Type B pancreatic cell (in vitro differentiated cells): ENCODE measurements around the gene AOC2. TPM values are rescaled to one million over a fixed set of nuclear protein-coding genes. Genes with fewer than 3 reads are reported as not detected.
A peak's percentile ranks its signal among the peaks of the same experiment; 100 is the strongest.

Experiments used
- DNase-seq: peaks from one replicate; pipeline ENCODE4 v3.0.0; 2021; ENCODE audit warnings: mixed read lengths; ENCODE audit not compliant: unreplicated experiment; ENCODE audit errors: extremely low spot score
- H3K27ac Mint-ChIP-seq: 2 replicates; pipeline ENCODE4 v1.8.0; 2021; ENCODE audit warnings: mild to moderate bottlenecking, mixed read lengths
- H3K27me3 Mint-ChIP-seq: 2 replicates; pipeline ENCODE4 v1.8.0; 2021; ENCODE audit warnings: mixed read lengths
- H3K36me3 Mint-ChIP-seq: 2 replicates; pipeline ENCODE4 v1.8.0; 2021; ENCODE audit warnings: mixed read lengths
- H3K4me1 Mint-ChIP-seq: one replicate; pipeline ENCODE4 v1.8.0; 2021; ENCODE audit warnings: mixed read lengths; ENCODE audit not compliant: unreplicated experiment
- H3K4me3 Mint-ChIP-seq: 2 replicates; pipeline ENCODE4 v1.8.0; 2021; ENCODE audit warnings: mild to moderate bottlenecking, mixed read lengths
- H3K9me3 Mint-ChIP-seq: 2 replicates; pipeline ENCODE4 v1.8.0; 2021; ENCODE audit warnings: mixed read lengths
- total RNA-seq: library from RNA; stranded (reverse); gene quantifications from 2 replicates; pipeline ENCODE4 v1.2.1, GENCODE V29; 2021; ENCODE audit warnings: low replicate concordance
- TF ChIP-seq, protein P1 (sequence below): fragments of 200-600 bp; sonication (generic); conservative IDR thresholded peaks from 2 replicates; pipeline ENCODE4 v1.5.0; 2021; ENCODE audit warnings: antibody characterized with exemption, mild to moderate bottlenecking

AOC2 gene
- total RNA-seq, 1 donor from 2014 or later: 2.7 TPM

DNA sequence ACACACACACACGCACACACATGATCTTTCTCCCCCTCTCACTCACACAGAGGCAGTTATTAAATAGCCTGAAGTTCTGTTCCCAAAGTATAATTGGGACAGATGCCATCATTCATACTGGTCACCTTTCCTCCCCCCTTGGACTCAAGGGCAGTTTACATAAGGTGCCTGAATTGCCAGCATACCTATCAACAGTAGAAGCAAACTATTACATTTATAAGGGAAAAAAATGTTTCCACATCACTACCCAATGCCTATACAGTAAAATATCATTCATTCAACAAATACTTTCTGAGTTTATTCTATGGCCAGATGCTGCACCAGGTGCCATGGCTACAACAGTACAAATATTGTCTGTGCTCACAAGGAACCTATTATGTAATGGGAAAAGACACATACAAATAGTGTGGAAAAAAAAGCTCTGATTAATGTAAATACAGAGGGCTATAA is 39.4 kb upstream of the AOC2 start:
- H3K4me3 Mint-ChIP-seq: no peak overlapping the region
- peaks cover 10% of the 10 kb centered on the region for H3K4me1 Mint-ChIP-seq
- peak overlapping the region; percentile 58 for H3K27ac Mint-ChIP-seq
- no peaks in the 10 kb centered on the region for H3K9me3 Mint-ChIP-seq
- TF ChIP-seq, protein P1, sequence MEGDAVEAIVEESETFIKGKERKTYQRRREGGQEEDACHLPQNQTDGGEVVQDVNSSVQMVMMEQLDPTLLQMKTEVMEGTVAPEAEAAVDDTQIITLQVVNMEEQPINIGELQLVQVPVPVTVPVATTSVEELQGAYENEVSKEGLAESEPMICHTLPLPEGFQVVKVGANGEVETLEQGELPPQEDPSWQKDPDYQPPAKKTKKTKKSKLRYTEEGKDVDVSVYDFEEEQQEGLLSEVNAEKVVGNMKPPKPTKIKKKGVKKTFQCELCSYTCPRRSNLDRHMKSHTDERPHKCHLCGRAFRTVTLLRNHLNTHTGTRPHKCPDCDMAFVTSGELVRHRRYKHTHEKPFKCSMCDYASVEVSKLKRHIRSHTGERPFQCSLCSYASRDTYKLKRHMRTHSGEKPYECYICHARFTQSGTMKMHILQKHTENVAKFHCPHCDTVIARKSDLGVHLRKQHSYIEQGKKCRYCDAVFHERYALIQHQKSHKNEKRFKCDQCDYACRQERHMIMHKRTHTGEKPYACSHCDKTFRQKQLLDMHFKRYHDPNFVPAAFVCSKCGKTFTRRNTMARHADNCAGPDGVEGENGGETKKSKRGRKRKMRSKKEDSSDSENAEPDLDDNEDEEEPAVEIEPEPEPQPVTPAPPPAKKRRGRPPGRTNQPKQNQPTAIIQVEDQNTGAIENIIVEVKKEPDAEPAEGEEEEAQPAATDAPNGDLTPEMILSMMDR: no peak
- H3K27me3 Mint-ChIP-seq: peaks cover 12% of the 10 kb centered on the region
- DNase-seq: no peak
- H3K36me3 Mint-ChIP-seq: peaks cover 4% of the 10 kb centered on the region

GRCh38 chr17:42806249-42806648 is 38.1 kb upstream of the AOC2 start:
- Mint-ChIP-seq H3K27ac (no peak overlapping the region), H3K9me3 (no peaks in the 10 kb centered on the region), H3K27me3 (peaks cover 4% of the 10 kb centered on the region), H3K4me1 (peaks cover 10% of the 10 kb centered on the region), H3K4me3 (no peak overlapping the region), H3K36me3 (peaks cover 6% of the 10 kb centered on the region)
- no peak for DNase-seq
- TF ChIP-seq, protein P1: no peak

- Mint-ChIP-seq H3K4me1 (peaks cover 10% of the 10 kb centered on the region), H3K9me3 (no peaks in the 10 kb centered on the region), H3K4me3 (no peak overlapping the region), H3K27me3 (no peaks in the 10 kb centered on the region), H3K27ac (no peak overlapping the region), H3K36me3 (peaks cover 12% of the 10 kb centered on the region)
- TF ChIP-seq, protein P1: no peak
- no peak for DNase-seq
Measured at GRCh38 chr17:42809250-42809649, 35.1 kb upstream of the AOC2 start.

DNA sequence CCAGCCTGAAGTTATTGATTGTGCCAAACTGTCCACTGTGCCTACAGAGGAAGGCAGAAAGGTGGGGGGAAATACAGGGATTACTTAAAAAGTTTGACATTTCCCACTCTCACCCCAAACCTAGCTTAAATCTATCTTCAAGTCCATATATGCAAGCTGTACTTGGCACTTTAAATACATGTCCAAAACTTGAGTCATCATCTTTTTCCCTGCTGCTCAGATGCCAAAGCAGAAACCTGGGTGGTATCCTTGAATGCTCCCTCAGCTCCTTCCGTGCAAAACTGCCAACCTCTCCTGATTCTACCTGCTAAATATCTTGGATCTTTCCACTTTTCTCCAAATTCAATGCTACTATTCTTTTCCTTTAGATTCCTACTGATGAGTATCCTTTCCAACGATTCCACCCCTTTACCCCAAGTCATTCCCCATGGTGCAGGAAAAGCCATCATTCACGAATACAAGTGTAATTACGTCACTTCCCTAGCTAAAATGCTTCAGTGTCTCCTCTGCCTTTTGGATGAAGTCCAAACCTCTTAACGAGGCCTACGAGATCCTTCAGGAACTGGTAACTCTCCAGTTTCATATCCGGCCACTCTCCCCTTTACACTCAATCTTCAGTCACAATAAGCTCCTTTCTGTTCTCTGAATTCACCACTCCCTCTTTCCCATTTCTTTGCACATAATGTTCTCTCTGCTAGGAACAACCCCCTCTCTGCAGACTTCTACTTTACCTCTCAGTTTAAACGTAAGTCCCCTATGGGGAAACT is 29.6 kb upstream of the AOC2 start:
- H3K36me3 Mint-ChIP-seq: peaks cover 22% of the 10 kb centered on the region

DNA sequence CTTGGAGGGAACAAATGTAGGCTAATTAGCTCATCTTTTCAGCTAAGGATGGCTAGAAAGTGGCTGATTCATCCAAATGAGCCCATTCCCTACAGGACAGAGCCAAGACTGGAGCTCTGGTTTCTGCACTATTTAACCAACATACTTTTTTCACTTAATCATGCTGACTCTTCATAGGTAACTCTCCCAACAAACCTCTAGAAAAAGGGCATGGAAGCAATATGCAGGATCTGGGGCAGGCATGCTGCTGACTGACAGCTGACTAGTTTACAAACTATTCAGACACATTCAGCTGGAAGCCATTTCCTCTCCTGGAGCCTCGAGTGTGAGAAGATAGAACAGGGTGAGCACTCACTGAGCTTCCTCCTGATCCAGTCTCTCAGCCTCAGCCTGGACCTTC is 26.5 kb upstream of the AOC2 start:
- DNase-seq: no peak
- H3K27ac Mint-ChIP-seq: no peak overlapping the region
- no peak overlapping the region for H3K4me3 Mint-ChIP-seq
- no peaks in the 10 kb centered on the region for H3K27me3 Mint-ChIP-seq
- TF ChIP-seq, protein P1: no peak
- H3K36me3 Mint-ChIP-seq: peaks cover 22% of the 10 kb centered on the region
- no peaks in the 10 kb centered on the region for H3K9me3 Mint-ChIP-seq
- no peaks in the 10 kb centered on the region for H3K4me1 Mint-ChIP-seq

More for the DNA sequence above, 29.6 kb upstream of the AOC2 start:
- no peaks in the 10 kb centered on the region for H3K9me3 Mint-ChIP-seq
- TF ChIP-seq, protein P1: no peak
- H3K4me3 Mint-ChIP-seq: no peak overlapping the region
- no peak overlapping the region for H3K27ac Mint-ChIP-seq
- no peaks in the 10 kb centered on the region for H3K4me1 Mint-ChIP-seq
- DNase-seq: no peak
- H3K27me3 Mint-ChIP-seq: no peaks in the 10 kb centered on the region
